GM18502 (cell line): ENCODE data around the gene AGPS.

Source experiments
- ATAC-seq: cut with Tn5 transposase; IDR thresholded peaks from one replicate; pipeline ENCODE4 v1.9.1; 2021; ENCODE audit warnings: mild to moderate bottlenecking; ENCODE audit not compliant: unreplicated experiment, poor library complexity

AGPS gene

DNA sequence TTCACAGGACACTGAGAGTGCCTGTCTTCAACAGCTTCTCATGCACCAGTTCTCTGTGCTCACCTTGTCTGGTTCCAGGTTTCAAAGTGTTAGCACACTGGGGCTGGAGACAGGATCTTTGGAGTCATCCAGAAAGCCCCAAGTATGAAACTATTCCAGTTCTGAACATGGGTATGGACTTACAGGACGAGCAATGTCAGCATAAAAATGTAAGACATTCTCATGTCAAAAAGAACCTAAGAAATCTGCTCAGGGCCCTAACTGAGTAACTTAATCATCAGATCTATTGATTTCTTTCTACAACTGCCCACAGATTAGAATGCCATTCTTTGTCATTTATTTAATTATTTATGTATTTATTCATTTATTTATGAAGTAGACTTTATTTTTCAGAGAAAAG lies 184.5 kb downstream of the AGPS start:
- no peak for ATAC-seq

- no peak for ATAC-seq
Observed at GRCh38 chr2:177578454-177578853, 185.9 kb downstream of the AGPS start.

- ATAC-seq: no peak
Observed at GRCh38 chr2:177579486-177580036, 187.0 kb downstream of the AGPS start.

- ATAC-seq: no peak
Observed at GRCh38 chr2:177582000-177582399, 189.4 kb downstream of the AGPS start.

- no peak for ATAC-seq
Observed at GRCh38 chr2:177584030-177584692, 191.6 kb downstream of the AGPS start.

- ATAC-seq: no peak
Observed at GRCh38 chr2:177585234-177585863, 192.8 kb downstream of the AGPS start.

DNA sequence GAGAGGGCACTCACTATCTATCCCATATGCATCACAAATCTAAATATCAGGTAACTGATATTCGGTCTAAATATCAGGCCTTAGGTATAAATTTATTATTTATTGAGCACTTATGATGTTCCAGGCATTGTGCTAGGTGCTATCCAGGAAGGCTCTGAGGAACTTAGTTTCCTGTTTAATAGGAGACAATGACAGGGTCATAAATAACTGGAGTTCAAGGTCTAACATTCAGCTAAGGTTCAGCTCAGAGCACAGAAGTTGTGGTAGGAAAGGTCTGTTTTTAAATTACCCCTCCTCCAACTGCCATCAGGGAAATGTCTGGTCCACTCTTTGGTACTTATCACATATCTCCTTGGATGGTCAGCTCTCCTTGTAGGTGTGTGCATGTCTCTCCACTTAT lies 193.6 kb downstream of the AGPS start:
- ATAC-seq: no peak

DNA sequence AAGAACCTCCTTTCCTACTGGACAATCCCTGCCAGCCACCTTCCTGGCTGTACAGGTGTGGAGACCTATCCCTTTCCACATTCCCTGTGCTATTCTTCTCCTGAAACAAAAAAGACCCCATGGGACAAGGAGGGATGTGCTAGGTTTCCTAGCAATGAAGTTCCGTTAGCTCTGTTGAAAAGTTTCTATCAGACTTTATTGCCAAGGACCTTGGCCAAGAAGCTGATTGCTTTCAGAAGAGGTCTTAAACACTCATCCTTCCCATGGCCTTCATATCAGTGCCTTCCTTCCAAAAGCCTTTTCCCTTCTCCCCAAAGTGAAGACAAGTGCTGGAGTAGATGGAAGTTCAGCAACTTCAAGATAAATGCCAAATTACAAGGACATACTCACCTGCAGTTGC lies 194.8 kb downstream of the AGPS start:
- ATAC-seq: no peak

DNA sequence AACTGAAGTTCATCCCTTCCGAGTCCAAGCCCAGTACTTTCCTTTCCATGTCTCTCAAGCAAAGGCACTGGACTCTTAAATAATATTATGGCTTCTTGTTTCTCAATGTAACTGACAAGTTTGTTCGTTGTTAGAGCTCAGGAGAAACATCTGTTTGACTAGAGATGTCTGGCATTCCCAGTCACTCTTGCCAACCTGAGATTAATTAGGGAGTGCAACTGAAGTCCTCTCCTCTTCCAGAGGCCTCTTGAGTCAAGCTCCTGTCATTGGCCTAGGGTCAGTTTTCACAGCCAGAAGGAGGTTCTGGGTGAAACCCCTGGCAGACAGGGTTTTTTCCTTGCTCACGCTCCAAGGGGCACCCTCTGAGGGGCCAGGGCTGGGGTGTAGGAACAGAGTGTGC lies 196.1 kb downstream of the AGPS start:
- no peak for ATAC-seq

DNA sequence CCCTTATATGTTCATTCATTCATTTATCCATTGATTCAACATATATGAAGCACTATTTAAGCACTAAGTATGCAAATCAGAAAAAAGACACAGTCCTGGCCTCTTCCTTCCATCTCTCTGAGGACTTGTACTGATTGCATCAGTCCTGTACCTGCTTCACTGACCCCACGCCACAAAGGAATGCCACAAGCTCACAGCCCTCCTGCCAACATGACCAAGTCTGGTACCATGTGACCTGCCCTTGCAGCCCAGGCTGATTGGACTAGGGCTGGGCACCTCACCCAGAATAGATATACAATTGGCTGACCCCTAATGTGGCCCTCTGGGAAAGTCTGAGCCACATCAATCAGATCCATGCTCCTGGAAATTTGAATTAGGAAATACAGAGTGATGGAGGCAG lies 196.6 kb downstream of the AGPS start:
- no peak for ATAC-seq

DNA sequence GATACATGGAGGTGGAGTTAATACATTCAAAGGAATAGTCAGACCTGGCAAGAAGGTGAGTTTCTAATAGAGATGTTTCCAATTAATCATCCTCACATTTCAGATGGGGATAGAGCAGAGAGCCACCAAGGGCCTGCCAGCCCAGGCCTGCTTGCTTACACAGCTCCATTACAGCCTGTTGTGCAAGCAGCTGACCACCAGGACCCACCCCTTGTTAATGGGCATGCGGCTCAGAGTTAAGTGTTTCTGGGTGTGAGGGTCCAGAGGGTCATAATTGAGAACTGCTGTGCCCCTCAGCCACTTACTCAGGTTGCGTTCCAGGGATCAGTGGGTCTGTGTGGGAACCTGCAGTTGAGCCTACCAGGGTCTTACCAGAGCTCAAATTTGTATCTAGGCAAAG lies 199.8 kb downstream of the AGPS start:
- no peak for ATAC-seq

DNA sequence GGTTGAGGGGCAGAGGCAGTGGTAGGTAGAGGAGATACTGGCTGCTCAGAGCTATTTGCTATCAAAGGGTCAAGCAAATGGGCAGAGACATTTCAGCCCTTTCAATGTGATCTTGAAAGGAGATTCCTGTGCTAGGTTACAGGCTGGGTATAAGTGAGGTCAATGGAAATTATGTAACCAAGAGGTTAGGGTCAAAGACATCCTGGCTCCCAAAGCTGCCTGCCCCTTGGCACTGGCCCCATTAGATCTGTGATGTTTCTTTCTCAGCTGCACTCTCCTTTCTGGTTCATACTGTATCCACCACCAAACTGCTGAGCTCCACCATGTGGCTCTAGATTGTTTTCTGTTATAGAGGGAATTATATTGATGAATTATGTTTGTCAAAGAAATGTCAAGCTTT lies 200.4 kb downstream of the AGPS start:
- ATAC-seq: no peak

- ATAC-seq: no peak
Observed at GRCh38 chr2:177593402-177593801, 200.8 kb downstream of the AGPS start.
